ENCODE measurements around the gene REV3L.
"Not testable (repeated sequence)": the region's sequence is repeated elsewhere in the genome, so short reads cannot be mapped to it uniquely, and the experiment has no call there.

Gene REV3L

GRCh38 chr6:111520524-111520923 is 37.5 kb upstream of the REV3L start:
- H3K36me3 ChIP-seq (ENCODE audit: control insufficient read depth in 1 of 2, insufficient read depth in 2 of 2, low read length in 2 of 2) = no peaks in the 10 kb centered on the region
- peaks cover 0 to 13% of the 10 kb centered on the region in 2 donors for H3K4me1 ChIP-seq (ENCODE audit: control insufficient read depth in 1 of 2, insufficient read depth in 2 of 2, low read length in 2 of 2)
- no peaks in the 10 kb centered on the region for H3K27me3 ChIP-seq (ENCODE audit: low read depth, low read length)
- H3K4me3 ChIP-seq (ENCODE audit: low read depth in 1 of 2, low read length in 2 of 2) = no peak overlapping the region
- H3K27ac ChIP-seq (ENCODE audit: low read length) = no peak overlapping the region
- H3K9me3 ChIP-seq (ENCODE audit: control insufficient read depth in 1 of 2, low read length in 2 of 2) = no peaks in the 10 kb centered on the region

- Histone ChIP-seq H3K4me1 (ENCODE audit: control insufficient read depth in 1 of 2, insufficient read depth in 2 of 2, low read length in 2 of 2) (no peaks in the 10 kb centered on the region), H3K9me3 (ENCODE audit: control insufficient read depth in 1 of 2, low read length in 2 of 2) (no peaks in the 10 kb centered on the region), H3K27ac (ENCODE audit: low read length) (no peak overlapping the region), H3K27me3 (ENCODE audit: low read depth, low read length) (no peaks in the 10 kb centered on the region), H3K36me3 (ENCODE audit: control insufficient read depth in 1 of 2, insufficient read depth in 2 of 2, low read length in 2 of 2) (no peaks in the 10 kb centered on the region), H3K4me3 (ENCODE audit: low read depth in 1 of 2, low read length in 2 of 2) (no peak overlapping the region)
Measured at GRCh38 chr6:111517965-111518364, 34.9 kb upstream of the REV3L start.

- Histone ChIP-seq H3K4me3 (ENCODE audit: low read depth in 1 of 2, low read length in 2 of 2) (no peak overlapping the region), H3K9me3 (ENCODE audit: control insufficient read depth in 1 of 2, low read length in 2 of 2) (no peaks in the 10 kb centered on the region), H3K36me3 (ENCODE audit: control insufficient read depth in 1 of 2, insufficient read depth in 2 of 2, low read length in 2 of 2) (no peaks in the 10 kb centered on the region)
Measured at GRCh38 chr6:111515259-111515658, 32.2 kb upstream of the REV3L start.

GRCh38 chr6:111514531-111514930 is 31.5 kb upstream of the REV3L start:
- H3K4me1 ChIP-seq (ENCODE audit: control insufficient read depth in 1 of 2, insufficient read depth in 2 of 2, low read length in 2 of 2); H3K27ac ChIP-seq (ENCODE audit: low read length); H3K4me3 ChIP-seq (ENCODE audit: low read depth in 1 of 2, low read length in 2 of 2); H3K27me3 ChIP-seq (ENCODE audit: low read depth, low read length); H3K36me3 ChIP-seq (ENCODE audit: control insufficient read depth in 1 of 2, insufficient read depth in 2 of 2, low read length in 2 of 2); H3K9me3 ChIP-seq (ENCODE audit: control insufficient read depth in 1 of 2, low read length in 2 of 2): not testable (repeated sequence)

More at GRCh38 chr6:111515259-111515658, 32.2 kb upstream of the REV3L start:
- H3K4me1 ChIP-seq (ENCODE audit: control insufficient read depth in 1 of 2, insufficient read depth in 2 of 2, low read length in 2 of 2) = no peaks in the 10 kb centered on the region
- H3K27me3 ChIP-seq (ENCODE audit: low read depth, low read length) = no peaks in the 10 kb centered on the region
- H3K27ac ChIP-seq (ENCODE audit: low read length) = no peak overlapping the region

GRCh38 chr6:111507219-111507618 is 24.2 kb upstream of the REV3L start:
- not testable (repeated sequence) for H3K9me3 ChIP-seq (ENCODE audit: control insufficient read depth in 1 of 2, low read length in 2 of 2); H3K36me3 ChIP-seq (ENCODE audit: control insufficient read depth in 1 of 2, insufficient read depth in 2 of 2, low read length in 2 of 2); H3K27ac ChIP-seq (ENCODE audit: low read length); H3K4me3 ChIP-seq (ENCODE audit: low read depth in 1 of 2, low read length in 2 of 2); H3K4me1 ChIP-seq (ENCODE audit: control insufficient read depth in 1 of 2, insufficient read depth in 2 of 2, low read length in 2 of 2); H3K27me3 ChIP-seq (ENCODE audit: low read depth, low read length)

GRCh38 chr6:111505498-111505897 is 22.5 kb upstream of the REV3L start:
- H3K27ac ChIP-seq (ENCODE audit: low read length); H3K4me3 ChIP-seq (ENCODE audit: low read depth in 1 of 2, low read length in 2 of 2); H3K9me3 ChIP-seq (ENCODE audit: control insufficient read depth in 1 of 2, low read length in 2 of 2); H3K27me3 ChIP-seq (ENCODE audit: low read depth, low read length); H3K4me1 ChIP-seq (ENCODE audit: control insufficient read depth in 1 of 2, insufficient read depth in 2 of 2, low read length in 2 of 2); H3K36me3 ChIP-seq (ENCODE audit: control insufficient read depth in 1 of 2, insufficient read depth in 2 of 2, low read length in 2 of 2): not testable (repeated sequence)

GRCh38 chr6:111503660-111504059 is 20.6 kb upstream of the REV3L start:
- no peak overlapping the region for H3K4me3 ChIP-seq (ENCODE audit: low read depth in 1 of 2, low read length in 2 of 2)
- H3K9me3 ChIP-seq (ENCODE audit: control insufficient read depth in 1 of 2, low read length in 2 of 2) = no peaks in the 10 kb centered on the region
- no peak overlapping the region for H3K27ac ChIP-seq (ENCODE audit: low read length)
- no peaks in the 10 kb centered on the region for H3K36me3 ChIP-seq (ENCODE audit: control insufficient read depth in 1 of 2, insufficient read depth in 2 of 2, low read length in 2 of 2)
- no peaks in the 10 kb centered on the region for H3K27me3 ChIP-seq (ENCODE audit: low read depth, low read length)
- no peaks in the 10 kb centered on the region for H3K4me1 ChIP-seq (ENCODE audit: control insufficient read depth in 1 of 2, insufficient read depth in 2 of 2, low read length in 2 of 2)

- H3K9me3 ChIP-seq (ENCODE audit: control insufficient read depth in 1 of 2, low read length in 2 of 2) = no peaks in the 10 kb centered on the region
- no peaks in the 10 kb centered on the region for H3K36me3 ChIP-seq (ENCODE audit: control insufficient read depth in 1 of 2, insufficient read depth in 2 of 2, low read length in 2 of 2)
- H3K4me1 ChIP-seq (ENCODE audit: control insufficient read depth in 1 of 2, insufficient read depth in 2 of 2, low read length in 2 of 2) = no peaks in the 10 kb centered on the region
- no peak overlapping the region for H3K4me3 ChIP-seq (ENCODE audit: low read depth in 1 of 2, low read length in 2 of 2)
- H3K27me3 ChIP-seq (ENCODE audit: low read depth, low read length) = no peaks in the 10 kb centered on the region
- H3K27ac ChIP-seq (ENCODE audit: low read length) = no peak overlapping the region
Measured at GRCh38 chr6:111503194-111503593, 20.2 kb upstream of the REV3L start.

- Histone ChIP-seq H3K4me3 (ENCODE audit: low read depth in 1 of 2, low read length in 2 of 2) (no peak overlapping the region), H3K27ac (ENCODE audit: low read length) (no peak overlapping the region), H3K27me3 (ENCODE audit: low read depth, low read length) (no peaks in the 10 kb centered on the region), H3K9me3 (ENCODE audit: control insufficient read depth in 1 of 2, low read length in 2 of 2) (no peaks in the 10 kb centered on the region), H3K36me3 (ENCODE audit: control insufficient read depth in 1 of 2, insufficient read depth in 2 of 2, low read length in 2 of 2) (no peaks in the 10 kb centered on the region), H3K4me1 (ENCODE audit: control insufficient read depth in 1 of 2, insufficient read depth in 2 of 2, low read length in 2 of 2) (no peaks in the 10 kb centered on the region)
Measured at GRCh38 chr6:111502154-111502553, 19.1 kb upstream of the REV3L start.

- Histone ChIP-seq H3K27ac (ENCODE audit: low read length) (no peak overlapping the region), H3K27me3 (ENCODE audit: low read depth, low read length) (no peaks in the 10 kb centered on the region), H3K4me3 (ENCODE audit: low read depth in 1 of 2, low read length in 2 of 2) (no peak overlapping the region), H3K9me3 (ENCODE audit: control insufficient read depth in 1 of 2, low read length in 2 of 2) (no peaks in the 10 kb centered on the region), H3K4me1 (ENCODE audit: control insufficient read depth in 1 of 2, insufficient read depth in 2 of 2, low read length in 2 of 2) (peaks cover 5 to 16% of the 10 kb centered on the region in 2 donors), H3K36me3 (ENCODE audit: control insufficient read depth in 1 of 2, insufficient read depth in 2 of 2, low read length in 2 of 2) (no peaks in the 10 kb centered on the region)
Measured at GRCh38 chr6:111499269-111499793, 16.3 kb upstream of the REV3L start.

- no peak overlapping the region for H3K4me3 ChIP-seq (ENCODE audit: low read depth in 1 of 2, low read length in 2 of 2)
- no peaks in the 10 kb centered on the region for H3K9me3 ChIP-seq (ENCODE audit: control insufficient read depth in 1 of 2, low read length in 2 of 2)
- H3K4me1 ChIP-seq (ENCODE audit: control insufficient read depth in 1 of 2, insufficient read depth in 2 of 2, low read length in 2 of 2) = peaks cover 5 to 16% of the 10 kb centered on the region in 2 donors
Measured at GRCh38 chr6:111494951-111495635, 12.1 kb upstream of the REV3L start.

GRCh38 chr6:111492499-111492898 is 9.5 kb upstream of the REV3L start:
- no peak overlapping the region for H3K27ac ChIP-seq (ENCODE audit: low read length)
- H3K36me3 ChIP-seq (ENCODE audit: control insufficient read depth in 1 of 2, insufficient read depth in 2 of 2, low read length in 2 of 2) = no peaks in the 10 kb centered on the region
- no peaks in the 10 kb centered on the region for H3K27me3 ChIP-seq (ENCODE audit: low read depth, low read length)
- no peak overlapping the region for H3K4me3 ChIP-seq (ENCODE audit: low read depth in 1 of 2, low read length in 2 of 2)
- H3K4me1 ChIP-seq (ENCODE audit: control insufficient read depth in 1 of 2, insufficient read depth in 2 of 2, low read length in 2 of 2) = peaks cover 5 to 16% of the 10 kb centered on the region in 2 donors
- no peaks in the 10 kb centered on the region for H3K9me3 ChIP-seq (ENCODE audit: control insufficient read depth in 1 of 2, low read length in 2 of 2)

More at GRCh38 chr6:111494951-111495635, 12.1 kb upstream of the REV3L start:
- Histone ChIP-seq H3K27ac (ENCODE audit: low read length) (no peak overlapping the region), H3K27me3 (ENCODE audit: low read depth, low read length) (no peaks in the 10 kb centered on the region), H3K36me3 (ENCODE audit: control insufficient read depth in 1 of 2, insufficient read depth in 2 of 2, low read length in 2 of 2) (no peaks in the 10 kb centered on the region)
